ENCODE measurements around the gene CASZ1. TPM values are rescaled to one million over a fixed set of nuclear protein-coding genes. Genes with fewer than 3 reads are reported as not detected.

The CASZ1 gene
- total and polyA plus RNA-seq, 10 of the 15 experiments (the other 5 are each of a cell fraction or from before 2014, with no cell fraction given) = 0.52 to 9.8 (median 3.7) TPM

- H4K20me1 ChIP-seq (ENCODE audit: control insufficient read depth, insufficient read depth) = no peaks in the 10 kb centered on the region
- no peak overlapping the region for H3K27ac ChIP-seq (ENCODE audit: control insufficient read depth, insufficient read depth)
- TF ChIP-seq BCL3 (IDR thresholded peaks at IDR 0.05; ENCODE audit: borderline replicate concordance, insufficient read depth, low read depth, low read length, poor library complexity, severe bottlenecking) = no peak
- TF ChIP-seq CTCF (IDR thresholded peaks at IDR 0.05 in 2 of 3, conservative IDR thresholded peaks at IDR 0.05 in 1 of 3; ENCODE audit: control insufficient read depth in 2 of 3, extremely low read depth in 1 of 3, insufficient read depth in 1 of 3, low read depth in 3 of 3, low read length in 3 of 3) = no peak
- no peak for TF ChIP-seq EZH2 (IDR thresholded peaks at IDR 0.05; ENCODE audit: borderline replicate concordance, control insufficient read depth, low read depth, low read length)
- no peak for TF ChIP-seq BACH1 (IDR thresholded peaks at IDR 0.05; ENCODE audit: borderline replicate concordance)
- TF ChIP-seq CBFB (IDR thresholded peaks at IDR 0.05; ENCODE audit: low read depth) = no peak
- TF ChIP-seq POU2F2 (IDR thresholded peaks at IDR 0.05; ENCODE audit: borderline replicate concordance, low read depth, low read length) = no peak
- no peak for TF ChIP-seq ZSCAN29 (IDR thresholded peaks at IDR 0.05)
- H3K4me2 ChIP-seq (ENCODE audit: control insufficient read depth, insufficient read depth) = no peak overlapping the region
- no peaks in the 10 kb centered on the region for H3K36me3 ChIP-seq (ENCODE audit: control insufficient read depth in 2 of 2, insufficient read depth in 2 of 2, low read length in 1 of 2)
- intact Hi-C loops (cut with micrococcal nuclease; ENCODE audit: unreplicated experiment) = no loop called here
- ATAC-seq (no peak), FAIRE-seq (no peak), DNase-seq (ENCODE audit: low read depth, low spot score) (no peak)
- no peak overlapping the region for H2AFZ ChIP-seq (ENCODE audit: control insufficient read depth, low read depth, low read length)
- no peaks in the 10 kb centered on the region for H3K4me1 ChIP-seq (ENCODE audit: control insufficient read depth, insufficient read depth, low read length)
- H3K79me2 ChIP-seq (ENCODE audit: control insufficient read depth, insufficient read depth, low read length) = no peaks in the 10 kb centered on the region
- in situ Hi-C loops (cut with MboI) = no loop called here
- no peaks in the 10 kb centered on the region for H3K9me3 ChIP-seq (replicated peaks; ENCODE audit: control insufficient read depth, insufficient read depth, low read length)
- RAD21 ChIA-PET (ENCODE audit: unreplicated experiment) = no interaction called here
- CTCF ChIA-PET = no interaction called here
- BruUV-seq (replicated peaks) = no TSS peak
- H3K27me3 ChIP-seq (replicated peaks in 1 of 2; ENCODE audit: control insufficient read depth in 2 of 2, insufficient read depth in 2 of 2, low read length in 1 of 2) = peaks cover 0 to 2% of the 10 kb centered on the region in 2 experiments; a peak in 1 of 4 replicates
- POLR2A ChIA-PET = no interaction called here
- no peak overlapping the region for H3K9ac ChIP-seq (ENCODE audit: control insufficient read depth, insufficient read depth, low read length)
- WGBS (ENCODE audit: insufficient coverage, insufficient replicate concordance, low lambda C conversion rate, missing lambda C conversion rate) = 38% methylated on average over 11 of the region's 11 CpGs
- H3K4me3 ChIP-seq = no peak overlapping the region
- SMC1A ChIA-PET (ENCODE audit: uncharacterized antibody, unreplicated experiment) = no interaction called here
Measured at GRCh38 chr1:10753299-10753698, 43.1 kb downstream of the CASZ1 start.
